GM18519 (cell line): Measurements from ENCODE around the gene CHN1.

Experiments
- ATAC-seq: cut with Tn5 transposase; IDR thresholded peaks from one replicate; pipeline ENCODE4 v1.9.1; 2021; ENCODE audit warnings: mild to moderate bottlenecking, moderate library complexity; ENCODE audit not compliant: unreplicated experiment, low FRiP score

The CHN1 gene

GRCh38 chr2:175004980-175005732 is at the start of gene CHN1:
Gene CHN1, minus strand, starts transcription at chr2:175005381. Its CDS starts 469 bp downstream, at chr2:175004912.
- ATAC-seq, result peak; percentile 62

GRCh38 chr2:175054340-175054739 is 49.2 kb upstream of the CHN1 start:
- ATAC-seq, result no peak

GRCh38 chr2:175049661-175050060 is 44.5 kb upstream of the CHN1 start:
- no peak for ATAC-seq

GRCh38 chr2:175048275-175048674 is 43.1 kb upstream of the CHN1 start:
- ATAC-seq, result no peak

GRCh38 chr2:175039490-175039889 is 34.3 kb upstream of the CHN1 start:
- ATAC-seq, result no peak

- no peak for ATAC-seq
Measured at GRCh38 chr2:175039031-175039430, 33.9 kb upstream of the CHN1 start.

GRCh38 chr2:175037941-175038340 is 32.8 kb upstream of the CHN1 start:
- ATAC-seq, result no peak

GRCh38 chr2:175036582-175037018 is 31.4 kb upstream of the CHN1 start:
- ATAC-seq, result no peak

- no peak for ATAC-seq
Measured at GRCh38 chr2:175035806-175036205, 30.6 kb upstream of the CHN1 start.

- ATAC-seq, result no peak
Measured at GRCh38 chr2:175034716-175035115, 29.5 kb upstream of the CHN1 start.

GRCh38 chr2:175030380-175031271 is 25.4 kb upstream of the CHN1 start:
- no peak for ATAC-seq

GRCh38 chr2:175027755-175028154 is 22.6 kb upstream of the CHN1 start:
- no peak for ATAC-seq

GRCh38 chr2:175026385-175026784 is 21.2 kb upstream of the CHN1 start:
- ATAC-seq, result no peak

GRCh38 chr2:175025946-175026345 is 20.8 kb upstream of the CHN1 start:
- ATAC-seq, result no peak

GRCh38 chr2:175025233-175025632 is 20.1 kb upstream of the CHN1 start:
- ATAC-seq, result no peak

- ATAC-seq, result no peak
Measured at GRCh38 chr2:175022923-175023322, 17.7 kb upstream of the CHN1 start.

GRCh38 chr2:175019566-175020327 is 14.6 kb upstream of the CHN1 start:
- ATAC-seq, result no peak

GRCh38 chr2:175017618-175018414 is 12.6 kb upstream of the CHN1 start:
- no peak for ATAC-seq

- ATAC-seq, result no peak
Measured at GRCh38 chr2:175015340-175015739, 10.2 kb upstream of the CHN1 start.

GRCh38 chr2:175012516-175012915 is 7.3 kb upstream of the CHN1 start:
- ATAC-seq, result no peak
